Measurements from ENCODE around the gene NRARP. TPM values are rescaled to one million over a fixed set of nuclear protein-coding genes. Genes with fewer than 3 reads are reported as not detected.
"Not testable (repeated sequence)": the region's sequence is repeated elsewhere in the genome, so short reads cannot be mapped to it uniquely, and the experiment has no call there.

Gene NRARP
- total and polyA plus RNA-seq, 7 donors = 0.73 to 7.5 (median 3.5) TPM

- peak in 1 of 4 donors; percentile 15 for ATAC-seq
- TF ChIP-seq CTCF (IDR thresholded peaks at IDR 0.05) = no peak
Observed at GRCh38 chr9:137347928-137348327, 45.9 kb upstream of the NRARP start.

GRCh38 chr9:137342482-137342881, 40.4 kb upstream of the NRARP start:
- no peak for TF ChIP-seq CTCF (IDR thresholded peaks at IDR 0.05)
- ATAC-seq = no peak
- H3K4me1 ChIP-seq = no peaks in the 10 kb centered on the region
- H3K36me3 ChIP-seq (ENCODE audit: insufficient read depth in 1 of 2, low read depth in 1 of 2) = peaks cover 2 to 22% of the 10 kb centered on the region in 2 donors
- no peaks in the 10 kb centered on the region for H3K9me3 ChIP-seq
- H3K27ac ChIP-seq = no peak overlapping the region
- H3K27me3 ChIP-seq (ENCODE audit: insufficient read depth in 3 of 3, low read length in 2 of 3) = no peaks in the 10 kb centered on the region
- DNase-seq = no peak
- WGBS, 3 donors = 79 to 84% (median 82%) methylated on average over 7 of the region's 7 CpGs
- intact Hi-C loops (cut with DNase I) = no loop called here
- H3K4me3 ChIP-seq = no peak overlapping the region

More at GRCh38 chr9:137347928-137348327, 45.9 kb upstream of the NRARP start:
- H3K4me1 ChIP-seq = no peaks in the 10 kb centered on the region
- no peak overlapping the region for H3K27ac ChIP-seq
- intact Hi-C loops (cut with DNase I) = no loop called here
- WGBS, 3 donors = 95 to 100% (median 97%) methylated on average over 12 to 13 of the region's 13 CpGs
- H3K4me3 ChIP-seq = no peak overlapping the region
- H3K36me3 ChIP-seq (ENCODE audit: insufficient read depth in 1 of 2, low read depth in 1 of 2) = peaks cover 2 to 30% of the 10 kb centered on the region in 2 donors
- no peaks in the 10 kb centered on the region for H3K27me3 ChIP-seq (ENCODE audit: insufficient read depth in 3 of 3, low read length in 2 of 3)
- no peaks in the 10 kb centered on the region for H3K9me3 ChIP-seq
- DNase-seq = no peak

- intact Hi-C loops (cut with DNase I) = no loop called here
- H3K4me3 ChIP-seq = no peak overlapping the region
- WGBS, 3 donors = 67 to 73% (median 68%) methylated on average over 4 to 6 of the region's 6 CpGs
- no peak for ATAC-seq
- no peak for TF ChIP-seq CTCF (IDR thresholded peaks at IDR 0.05)
- no peak for DNase-seq
- H3K9me3 ChIP-seq = peaks cover 7% of the 10 kb centered on the region
- no peak overlapping the region for H3K27ac ChIP-seq
- H3K4me1 ChIP-seq = no peaks in the 10 kb centered on the region
- peaks cover 0 to 12% of the 10 kb centered on the region in 2 donors for H3K36me3 ChIP-seq (ENCODE audit: insufficient read depth in 1 of 2, low read depth in 1 of 2)
- H3K27me3 ChIP-seq (ENCODE audit: insufficient read depth in 3 of 3, low read length in 2 of 3) = no peaks in the 10 kb centered on the region
Observed at GRCh38 chr9:137341227-137341626, 39.2 kb upstream of the NRARP start.

- WGBS, 3 donors = 92 to 93% (median 92%) methylated on average over 12 of the region's 12 CpGs
- H3K4me1 ChIP-seq; intact Hi-C loops (cut with DNase I); H3K9me3 ChIP-seq; H3K27ac ChIP-seq; DNase-seq; H3K36me3 ChIP-seq (ENCODE audit: insufficient read depth in 1 of 2, low read depth in 1 of 2); H3K27me3 ChIP-seq (ENCODE audit: insufficient read depth in 3 of 3, low read length in 2 of 3); H3K4me3 ChIP-seq; ATAC-seq: not testable (repeated sequence)
Observed at GRCh38 chr9:137339908-137340462, 37.9 kb upstream of the NRARP start.

GRCh38 chr9:137339045-137339907, 37.2 kb upstream of the NRARP start:
- intact Hi-C loops (cut with DNase I) = no loop called here
- no peak for DNase-seq
- no peak for ATAC-seq
- Histone ChIP-seq H3K4me1 (no peaks in the 10 kb centered on the region), H3K9me3 (peaks cover 7% of the 10 kb centered on the region), H3K27ac (no peak overlapping the region), H3K27me3 (ENCODE audit: insufficient read depth in 3 of 3, low read length in 2 of 3) (no peaks in the 10 kb centered on the region), H3K36me3 (ENCODE audit: insufficient read depth in 1 of 2, low read depth in 1 of 2) (peaks cover 0 to 4% of the 10 kb centered on the region in 2 donors), H3K4me3 (no peak overlapping the region)
- 78 to 83% (median 79%) methylated on average over 7 of the region's 7 CpGs for WGBS, 3 donors
- no peak for TF ChIP-seq CTCF (IDR thresholded peaks at IDR 0.05)
